KOPT-K1 (cell line): ENCODE results near the gene ZNF12.
"Not testable (repeated sequence)": the region's sequence is repeated elsewhere in the genome, so short reads cannot be mapped to it uniquely, and the experiment has no call there.

ENCODE experiments used
- H3K27ac ChIP-seq: fragments of 200-600 bp; sonication (generic); 2 replicates; pipeline ENCODE4 v1.5.1; 2016; ENCODE audit warnings: antibody characterized with exemption, mild to moderate bottlenecking, low read depth, low read length; ENCODE audit not compliant: poor library complexity, severe bottlenecking
- H3K36me3 ChIP-seq: fragments of 200-600 bp; sonication (generic); 2 replicates; pipeline ENCODE4 v1.5.1; 2017; ENCODE audit warnings: antibody characterized with exemption, mild to moderate bottlenecking, low read length, moderate library complexity; ENCODE audit not compliant: insufficient read depth
- H3K9me3 ChIP-seq: fragments of 200-600 bp; sonication (generic); 2 replicates; pipeline ENCODE4 v1.5.1; 2017; ENCODE audit warnings: antibody characterized with exemption, low read length, mild to moderate bottlenecking; ENCODE audit not compliant: insufficient read depth, poor library complexity, severe bottlenecking

ZNF12 gene

GRCh38 chr7:6714360-6714759 is 7.6 kb upstream of the ZNF12 start:
- H3K36me3 ChIP-seq = no peaks in the 10 kb centered on the region
- H3K9me3 ChIP-seq = no peaks in the 10 kb centered on the region
- no peak overlapping the region for H3K27ac ChIP-seq

- H3K27ac ChIP-seq = no peak overlapping the region
- peaks cover 6% of the 10 kb centered on the region for H3K36me3 ChIP-seq
- H3K9me3 ChIP-seq = peaks cover 7% of the 10 kb centered on the region
These were observed 3.1 kb upstream of the ZNF12 start for GRCh38 chr7:6709808-6710207.

- H3K36me3 ChIP-seq = peaks cover 21% of the 10 kb centered on the region
- H3K9me3 ChIP-seq = peaks cover 22% of the 10 kb centered on the region
- H3K27ac ChIP-seq = no peak overlapping the region
These were observed 1.6 kb upstream of the ZNF12 start for GRCh38 chr7:6708304-6708703.

- H3K36me3 ChIP-seq = peaks cover 41% of the 10 kb centered on the region
- H3K9me3 ChIP-seq = peaks cover 42% of the 10 kb centered on the region
- peak overlapping the region; percentile 87 for H3K27ac ChIP-seq
These were observed 635 bp downstream of the ZNF12 start for GRCh38 chr7:6705959-6706665.

DNA sequence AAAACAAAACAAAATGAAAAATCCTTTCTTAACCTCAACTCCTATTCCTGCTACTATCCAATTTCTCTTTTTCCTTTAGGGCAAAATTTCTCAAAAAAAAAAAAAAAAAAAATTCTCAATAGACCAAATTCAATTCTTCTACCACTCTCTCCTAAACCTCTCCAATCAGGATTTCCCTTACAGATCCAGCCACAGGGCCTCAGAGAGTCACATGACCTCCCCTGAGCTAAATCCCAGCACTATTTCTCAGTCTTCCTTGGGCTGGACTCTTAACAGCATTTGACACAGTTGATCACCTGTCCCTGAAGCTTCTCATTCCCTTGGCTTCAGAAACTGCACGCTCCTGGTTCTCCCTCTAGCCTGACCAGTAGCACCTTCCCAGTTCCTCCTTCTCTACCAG is 4.9 kb downstream of the ZNF12 start:
- Histone ChIP-seq H3K36me3 (peaks cover 84% of the 10 kb centered on the region), H3K27ac (no peak overlapping the region), H3K9me3 (peaks cover 85% of the 10 kb centered on the region)

DNA sequence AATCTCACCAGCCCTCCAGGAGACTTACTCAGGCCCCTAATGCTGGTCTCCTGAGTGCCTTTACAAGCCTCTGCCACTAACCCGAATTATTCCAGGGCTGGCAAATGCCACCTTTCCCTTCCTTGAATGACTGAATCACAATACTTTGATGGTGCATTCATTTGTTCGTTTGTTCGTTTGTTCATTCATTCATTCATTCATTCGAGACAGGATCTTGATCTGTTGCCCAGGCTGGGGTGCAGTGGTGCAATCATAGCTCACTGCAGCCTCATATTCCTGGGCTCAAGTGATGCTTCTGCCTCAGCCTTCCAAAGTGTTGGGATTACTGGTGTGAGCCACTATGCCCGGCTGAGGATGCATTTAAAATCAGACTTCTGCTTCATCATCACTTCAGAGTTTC is 6.0 kb downstream of the ZNF12 start:
- Histone ChIP-seq H3K36me3 (peaks cover 95% of the 10 kb centered on the region), H3K27ac (no peak overlapping the region), H3K9me3 (peaks cover 95% of the 10 kb centered on the region)

GRCh38 chr7:6691609-6692106 is 15.1 kb downstream of the ZNF12 start:
- Histone ChIP-seq H3K36me3 (peaks cover 100% of the 10 kb centered on the region), H3K27ac (no peak overlapping the region), H3K9me3 (peaks cover 100% of the 10 kb centered on the region)

GRCh38 chr7:6691103-6691502 is 15.6 kb downstream of the ZNF12 start:
- Histone ChIP-seq H3K27ac (no peak overlapping the region), H3K36me3 (peaks cover 100% of the 10 kb centered on the region), H3K9me3 (peaks cover 100% of the 10 kb centered on the region)

DNA sequence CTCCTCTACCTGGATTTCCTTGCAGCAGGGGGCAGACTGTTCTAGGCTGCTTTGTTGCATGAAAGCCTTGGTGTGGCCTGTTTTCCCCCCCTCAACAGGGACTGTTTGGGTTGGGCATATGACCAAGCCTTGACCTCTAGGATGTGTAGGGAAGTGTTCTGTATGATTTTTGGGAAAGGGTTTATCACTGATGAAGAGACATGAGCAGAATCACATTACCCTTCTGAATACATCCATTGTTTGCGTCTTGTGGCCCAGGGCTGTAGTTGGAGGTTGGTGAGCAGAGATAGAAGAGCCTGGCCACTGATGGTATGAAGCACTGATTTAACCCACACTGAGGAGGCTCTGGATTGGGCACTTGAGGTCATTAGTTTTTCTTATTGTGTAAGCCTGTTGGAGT is 26.6 kb downstream of the ZNF12 start:
- Histone ChIP-seq H3K9me3 (peaks cover 98% of the 10 kb centered on the region), H3K36me3 (peaks cover 26% of the 10 kb centered on the region), H3K27ac (no peak overlapping the region)

GRCh38 chr7:6675807-6676405 is 30.8 kb downstream of the ZNF12 start:
- H3K9me3 ChIP-seq = peaks cover 83% of the 10 kb centered on the region
- H3K27ac ChIP-seq = no peak overlapping the region

DNA sequence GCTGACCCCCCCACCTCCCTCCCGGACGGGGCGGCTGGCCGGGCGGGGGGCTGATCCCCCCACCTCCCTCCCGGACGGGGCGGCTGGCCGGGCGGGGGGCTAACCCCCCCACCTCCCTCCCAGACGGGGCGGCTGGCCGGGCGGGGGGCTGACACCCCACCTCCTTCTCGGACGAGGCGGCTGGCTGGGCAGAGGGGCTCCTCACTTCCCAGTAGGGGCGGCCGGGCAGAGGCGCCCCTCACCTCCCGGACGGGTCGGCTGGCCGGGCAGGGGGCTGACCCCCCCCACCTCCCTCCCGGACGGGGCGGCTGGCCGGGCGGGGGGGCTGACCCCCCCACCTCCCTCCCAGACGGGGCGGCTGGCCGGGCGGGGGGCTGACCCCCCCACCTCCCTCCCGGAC is 35.9 kb downstream of the ZNF12 start:
- H3K9me3 ChIP-seq = peaks cover 54% of the 10 kb centered on the region
- H3K27ac ChIP-seq, H3K36me3 ChIP-seq: not testable (repeated sequence)

More at GRCh38 chr7:6675807-6676405, 30.8 kb downstream of the ZNF12 start:
- H3K36me3 ChIP-seq = no peaks in the 10 kb centered on the region

GRCh38 chr7:6658618-6659345 is 48.0 kb downstream of the ZNF12 start:
- Histone ChIP-seq H3K36me3 (peaks cover 27% of the 10 kb centered on the region; the same call in 1 of the 2 replicates), H3K27ac (no peak overlapping the region), H3K9me3 (peaks cover 18% of the 10 kb centered on the region)

- no peak overlapping the region for H3K27ac ChIP-seq
- peaks cover 50% of the 10 kb centered on the region for H3K36me3 ChIP-seq
- peaks cover 38% of the 10 kb centered on the region for H3K9me3 ChIP-seq
These were observed 50.3 kb downstream of the ZNF12 start for GRCh38 chr7:6656413-6656812.

- H3K27ac ChIP-seq = no peak overlapping the region
- H3K9me3 ChIP-seq = peaks cover 44% of the 10 kb centered on the region
- peaks cover 56% of the 10 kb centered on the region for H3K36me3 ChIP-seq
These were observed 50.9 kb downstream of the ZNF12 start for GRCh38 chr7:6655636-6656385.
